NB4 (cell line): ENCODE measurements around the gene LRMDA.

ENCODE experiments used
- CTCF ChIP-seq: IDR thresholded peaks from one replicate; pipeline ENCODE4 v1.5.1; 2012; ENCODE audit warnings: low read depth, low read length
- MAX ChIP-seq: IDR thresholded peaks from 2 replicates; pipeline ENCODE4 v1.6.1; 2011; ENCODE audit warnings: low read depth, low read length
- MYC ChIP-seq: IDR thresholded peaks from 2 replicates; pipeline ENCODE4 v1.6.1; 2011; ENCODE audit warnings: low read depth, low read length
- POLR2A ChIP-seq: IDR thresholded peaks from 2 replicates; pipeline ENCODE4 v1.6.1; 2011; ENCODE audit warnings: mild to moderate bottlenecking; ENCODE audit not compliant: insufficient read length; ENCODE audit errors: extremely low read depth

GRCh38 chr10:76540786-76541185, 1109.4 kb downstream of the LRMDA start:
- no peak for TF ChIP-seq CTCF
- TF ChIP-seq POLR2A: no peak
- TF ChIP-seq MAX: no peak
- TF ChIP-seq MYC: no peak
